Muscle of arm (tissue), 12 donors: Measurements from ENCODE around the gene TBL1X. TPM values are rescaled to one million over a fixed set of nuclear protein-coding genes. Genes with fewer than 3 reads are reported as not detected.
"Not testable (repeated sequence)": the region's sequence is repeated elsewhere in the genome, so short reads cannot be mapped to it uniquely, and the experiment has no call there.

Experiments
- DNase-seq: peaks from one replicate; pipeline ENCODE4 v3.0.0-alpha.2; 2013
- polyA plus RNA-seq, 12 donors: library from polyadenylated mRNA; unstranded; fragments of 120-200 nt; gene quantifications; one replicate each; pipeline ENCODE4 v1.2.1, GENCODE V29; 2013; ENCODE audit not compliant: insufficient read length in 12 of 12

The TBL1X gene
- polyA plus RNA-seq, 12 donors, result 7.8 to 21.0 (median 12.3) TPM; not detected in 1

DNA sequence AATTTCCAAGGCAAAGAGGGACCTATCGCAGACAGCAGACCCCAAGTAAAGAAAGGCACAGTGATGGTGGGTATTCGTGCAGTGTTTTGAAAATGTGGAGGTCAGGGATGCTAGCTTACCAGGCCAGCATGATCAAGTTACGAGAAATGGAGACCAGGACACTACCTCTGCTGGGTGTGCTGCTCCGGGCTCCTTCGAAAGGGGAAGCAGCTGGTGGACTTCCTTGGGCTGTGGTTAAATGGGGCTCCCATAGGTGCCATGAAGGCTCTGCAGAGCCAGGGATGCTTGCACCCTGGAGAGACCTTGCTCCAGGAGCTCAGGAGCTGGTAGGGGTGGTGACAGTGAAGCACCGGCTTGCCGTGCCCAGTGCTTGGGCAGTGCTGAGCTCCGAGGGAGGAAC lies 68.8 kb downstream of the TBL1X start:
- DNase-seq, result no peak

- DNase-seq, result no peak
Measured at GRCh38 chrX:9534686-9535085, 69.8 kb downstream of the TBL1X start.

DNA sequence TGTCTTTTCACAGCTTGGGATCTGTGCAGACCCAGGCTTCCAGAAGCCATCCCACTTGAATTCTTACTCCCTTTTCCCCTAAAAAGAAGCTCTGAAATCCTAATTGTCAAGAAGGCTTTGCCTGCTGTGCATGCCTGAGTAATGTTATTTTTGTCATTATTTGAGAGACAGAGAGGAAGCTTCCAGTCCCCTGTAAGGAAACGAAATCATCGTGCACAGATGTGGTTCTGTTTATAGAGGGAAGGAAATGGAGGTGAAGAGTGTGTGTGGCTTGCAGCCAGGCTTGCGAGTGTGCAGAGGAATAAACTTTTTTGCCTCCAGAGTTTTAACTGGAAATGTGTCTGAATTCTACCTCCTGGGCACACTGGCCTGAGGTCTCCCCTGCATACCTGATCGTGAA lies 70.2 kb downstream of the TBL1X start:
- no peak for DNase-seq

- not testable (repeated sequence) for DNase-seq
Measured at GRCh38 chrX:9536156-9536555, 71.3 kb downstream of the TBL1X start.

GRCh38 chrX:9537781-9538180 lies 72.9 kb downstream of the TBL1X start:
- DNase-seq, result no peak

GRCh38 chrX:9538544-9539045 lies 73.7 kb downstream of the TBL1X start:
- no peak for DNase-seq

DNA sequence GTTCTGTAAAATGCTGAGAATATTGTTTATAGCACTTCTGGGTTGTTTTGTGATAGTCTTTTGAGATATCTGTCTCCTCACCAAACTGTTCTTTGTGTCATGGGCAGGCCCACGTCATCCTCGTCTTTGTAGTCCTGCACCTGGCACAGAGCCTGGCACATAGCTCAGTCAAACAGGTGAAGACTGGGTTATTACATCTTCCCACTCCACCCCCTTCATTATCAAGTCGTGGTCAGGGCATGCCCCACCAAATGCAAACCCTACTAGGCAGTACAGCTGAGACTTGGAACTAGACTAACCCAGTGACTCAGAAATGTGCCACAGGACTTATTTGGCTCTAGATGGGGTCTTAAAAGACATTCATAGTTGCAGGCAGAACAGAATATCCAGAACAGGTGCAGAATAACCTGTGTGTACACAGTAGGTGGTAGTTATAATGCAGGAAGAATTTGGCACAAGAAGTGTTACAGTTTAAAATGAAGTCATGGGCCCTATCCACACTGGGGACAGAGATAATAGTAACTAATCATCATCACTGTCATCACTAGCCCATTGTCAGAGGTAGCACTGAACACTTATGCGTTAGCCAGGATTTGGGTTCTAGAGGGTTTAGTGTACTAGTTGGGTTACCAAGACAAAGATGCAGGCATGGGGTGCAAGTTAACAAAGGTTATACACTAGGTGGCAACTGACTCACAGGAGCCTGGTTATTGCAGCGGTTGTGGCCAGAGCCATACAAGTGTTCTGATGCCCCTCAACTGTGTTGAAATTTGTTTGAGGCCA lies 74.9 kb downstream of the TBL1X start:
- no peak for DNase-seq

GRCh38 chrX:9542106-9542760 lies 77.4 kb downstream of the TBL1X start:
- DNase-seq, result no peak

DNA sequence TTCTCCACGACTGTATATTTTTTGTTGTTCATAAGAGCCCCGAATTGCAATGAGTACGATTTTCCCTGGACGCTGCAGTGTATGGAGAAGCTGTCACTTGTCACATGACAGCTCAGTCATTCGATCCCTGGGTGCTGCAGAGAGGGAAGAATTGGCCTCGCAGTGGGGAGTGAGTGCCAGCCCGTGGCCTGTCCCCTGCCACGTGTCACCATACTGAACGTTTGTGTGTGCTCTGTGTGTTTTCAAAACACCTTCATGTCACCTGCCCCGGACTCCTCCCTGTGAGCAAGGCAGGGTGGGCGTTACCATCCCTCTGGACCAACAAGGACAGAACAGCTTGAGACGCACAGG lies 77.9 kb downstream of the TBL1X start:
- DNase-seq, result no peak

- no peak for DNase-seq
Measured at GRCh38 chrX:9555354-9555753, 90.5 kb downstream of the TBL1X start.

DNA sequence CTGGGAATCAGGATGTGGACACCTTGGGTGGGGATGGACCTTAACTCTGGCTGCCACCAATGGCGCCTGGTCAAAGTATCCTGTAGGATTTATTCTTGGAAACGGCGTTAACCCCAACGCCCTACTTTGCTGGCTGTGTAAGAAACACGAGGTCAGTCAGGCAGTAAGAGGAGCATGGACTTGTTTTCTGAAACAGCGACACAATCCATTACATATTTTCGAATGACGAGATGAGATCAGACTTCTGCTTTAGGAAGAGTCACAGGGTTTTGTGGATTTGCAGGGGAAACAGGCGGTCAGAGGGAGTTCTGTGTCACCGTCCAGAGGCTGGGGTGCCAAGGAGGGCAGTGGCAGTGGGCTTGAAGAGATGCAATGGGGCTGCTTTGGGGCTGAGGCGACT lies 92.2 kb downstream of the TBL1X start:
- no peak for DNase-seq

GRCh38 chrX:9557521-9557920 lies 92.7 kb downstream of the TBL1X start:
- DNase-seq, result no peak

DNA sequence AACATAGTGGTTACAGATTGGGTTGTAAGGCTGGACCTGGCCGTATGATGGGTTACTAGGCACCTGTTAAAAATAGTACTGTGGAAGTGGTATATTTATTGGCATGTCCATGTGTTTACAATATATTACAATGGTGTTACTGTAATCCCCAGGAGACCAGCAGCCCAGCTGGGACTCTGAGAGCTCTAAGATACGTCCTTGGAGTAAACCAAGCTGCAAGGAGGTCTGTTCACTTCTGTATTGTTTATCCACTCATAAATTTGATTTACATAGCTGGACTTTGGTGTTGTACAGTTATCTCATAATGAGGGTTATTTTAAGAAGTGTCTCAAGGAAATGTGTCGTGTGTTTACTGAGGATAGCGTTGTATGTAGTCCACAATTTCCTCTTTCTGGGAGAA lies 93.8 kb downstream of the TBL1X start:
- DNase-seq, result no peak

DNA sequence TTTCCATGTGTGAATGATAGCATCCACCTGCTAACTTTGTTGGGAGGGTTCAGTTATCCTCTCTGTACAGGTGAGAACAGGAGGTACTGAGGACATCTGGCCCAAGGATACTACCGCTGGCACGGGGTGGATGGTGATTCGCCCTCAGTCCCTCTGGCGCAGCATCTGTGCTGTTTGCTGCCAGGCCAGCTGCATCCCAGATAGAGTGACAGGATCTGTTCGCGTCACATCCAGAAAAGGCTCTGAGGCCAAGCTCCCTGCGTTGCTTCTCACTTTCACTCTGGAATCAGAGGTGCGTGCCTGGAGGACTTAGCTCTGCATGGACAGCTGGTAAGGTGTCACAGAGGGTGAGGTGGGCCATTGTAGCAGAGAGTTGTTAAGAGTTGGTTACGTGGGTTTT lies 95.4 kb downstream of the TBL1X start:
- no peak for DNase-seq

DNA sequence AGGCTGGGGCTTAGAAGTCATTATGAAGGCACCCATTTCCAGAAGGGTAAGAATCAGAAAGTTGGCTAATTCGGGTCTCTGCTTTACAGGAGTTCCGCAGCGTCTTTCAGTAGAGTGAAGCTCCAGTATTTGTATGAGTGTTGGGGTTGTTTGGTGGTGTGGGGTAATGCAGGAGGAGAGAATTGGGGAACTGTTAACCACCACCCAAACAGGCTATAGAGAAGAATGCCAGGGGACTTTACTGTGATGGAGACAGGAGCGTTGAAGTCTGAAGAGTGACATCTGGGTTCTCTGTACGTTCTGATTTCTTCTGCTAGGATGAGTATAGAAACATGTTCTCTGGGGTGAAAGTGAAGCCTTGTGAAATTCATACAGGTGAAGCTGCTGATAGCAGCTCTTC lies 96.3 kb downstream of the TBL1X start:
- DNase-seq, result no peak

- DNase-seq, result no peak
Measured at GRCh38 chrX:9562851-9563250, 98.0 kb downstream of the TBL1X start.

- DNase-seq, result peak; percentile 51
Measured at GRCh38 chrX:9566150-9566621, 101.3 kb downstream of the TBL1X start.

DNA sequence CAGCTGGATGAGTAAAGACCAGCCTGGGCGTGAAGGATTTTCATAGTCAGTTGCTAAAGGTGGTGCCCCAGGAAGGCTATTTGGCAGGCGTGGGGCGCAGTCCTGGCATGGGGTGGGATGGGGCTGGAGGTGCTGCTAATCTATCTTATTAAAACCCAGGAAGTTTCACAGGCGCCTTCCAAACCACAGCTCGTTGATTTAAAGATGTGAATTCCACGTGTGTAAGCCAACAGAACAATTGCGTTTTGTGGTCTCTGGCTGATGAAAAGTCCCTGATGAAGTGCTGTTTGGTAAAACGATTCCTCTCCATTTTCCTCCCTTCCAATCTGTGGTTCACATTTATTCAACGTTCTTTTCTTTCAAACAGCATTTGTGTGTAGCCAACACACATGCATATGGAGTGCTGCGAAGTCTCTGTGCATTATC lies 105.0 kb downstream of the TBL1X start:
- DNase-seq, result no peak

- no peak for DNase-seq
Measured at GRCh38 chrX:9573282-9574106, 108.6 kb downstream of the TBL1X start.

DNA sequence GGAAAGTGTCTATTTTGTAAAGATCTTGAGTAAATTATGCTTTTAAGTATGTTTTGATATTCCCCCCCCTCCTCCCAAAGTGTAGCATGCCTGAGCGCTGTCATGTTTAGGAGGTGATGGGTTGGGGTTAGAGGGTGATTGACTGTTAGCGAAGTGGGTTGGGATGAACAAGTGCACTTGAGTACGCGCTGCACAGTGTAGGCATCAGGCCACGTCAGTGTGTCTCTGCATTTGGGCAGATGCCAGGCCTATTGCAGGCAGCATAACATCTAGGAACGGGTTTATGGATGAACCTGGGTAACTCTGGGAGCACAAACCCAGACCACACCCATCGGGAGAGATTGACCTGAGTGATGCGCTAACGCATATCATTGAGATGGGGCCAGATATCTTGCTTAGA lies 111.2 kb downstream of the TBL1X start:
- no peak for DNase-seq

GRCh38 chrX:9577555-9577954 lies 112.7 kb downstream of the TBL1X start:
- no peak for DNase-seq

- DNase-seq, result no peak
Measured at GRCh38 chrX:9578083-9578779, 113.4 kb downstream of the TBL1X start.
